Right renal cortex interstitium (tissue), 3 donors: ENCODE data around the gene NOA1. TPM values are rescaled to one million over a fixed set of nuclear protein-coding genes. Genes with fewer than 3 reads are reported as not detected.
"Not testable (repeated sequence)": the region's sequence is repeated elsewhere in the genome, so short reads cannot be mapped to it uniquely, and the experiment has no call there.

Experiments used
- DNase-seq, 3 donors: peaks; one replicate each; pipeline ENCODE4 v3.0.0-alpha.2; 2013; ENCODE audit warnings: low read depth in 3 of 3, low spot score in 2 of 3
- polyA plus RNA-seq, 3 donors: library from polyadenylated mRNA; unstranded; fragments of 120-200 nt; gene quantifications; one replicate each; pipeline ENCODE4 v1.2.1, GENCODE V29; 2013; ENCODE audit not compliant: insufficient read length in 3 of 3

NOA1 gene
- polyA plus RNA-seq, 3 donors: 20.7 to 22.7 (median 21.1) TPM

DNA sequence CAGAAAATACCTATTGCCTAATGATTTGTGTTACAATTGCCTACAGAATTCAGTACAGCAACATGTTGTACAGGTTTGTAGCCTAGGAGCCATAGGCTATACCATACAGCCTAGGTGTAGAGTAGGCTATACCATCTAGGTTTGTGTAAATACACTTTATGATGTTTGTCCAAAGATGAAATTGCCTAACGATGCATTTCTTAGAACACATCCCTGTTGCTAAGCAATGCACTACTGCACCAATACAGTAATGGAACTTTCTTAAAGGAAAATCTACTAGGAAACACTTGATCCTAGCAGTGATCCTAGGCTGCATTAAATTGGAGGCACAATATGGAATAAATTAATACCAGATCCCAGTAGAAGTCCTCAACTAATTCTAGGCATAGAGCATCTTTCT lies 18.3 kb downstream of the NOA1 start:
- DNase-seq: no peak

- DNase-seq: peak in 2 of 3 donors; percentile 67 to 68
These were observed 19.3 kb downstream of the NOA1 start for GRCh38 chr4:56958111-56958517.

DNA sequence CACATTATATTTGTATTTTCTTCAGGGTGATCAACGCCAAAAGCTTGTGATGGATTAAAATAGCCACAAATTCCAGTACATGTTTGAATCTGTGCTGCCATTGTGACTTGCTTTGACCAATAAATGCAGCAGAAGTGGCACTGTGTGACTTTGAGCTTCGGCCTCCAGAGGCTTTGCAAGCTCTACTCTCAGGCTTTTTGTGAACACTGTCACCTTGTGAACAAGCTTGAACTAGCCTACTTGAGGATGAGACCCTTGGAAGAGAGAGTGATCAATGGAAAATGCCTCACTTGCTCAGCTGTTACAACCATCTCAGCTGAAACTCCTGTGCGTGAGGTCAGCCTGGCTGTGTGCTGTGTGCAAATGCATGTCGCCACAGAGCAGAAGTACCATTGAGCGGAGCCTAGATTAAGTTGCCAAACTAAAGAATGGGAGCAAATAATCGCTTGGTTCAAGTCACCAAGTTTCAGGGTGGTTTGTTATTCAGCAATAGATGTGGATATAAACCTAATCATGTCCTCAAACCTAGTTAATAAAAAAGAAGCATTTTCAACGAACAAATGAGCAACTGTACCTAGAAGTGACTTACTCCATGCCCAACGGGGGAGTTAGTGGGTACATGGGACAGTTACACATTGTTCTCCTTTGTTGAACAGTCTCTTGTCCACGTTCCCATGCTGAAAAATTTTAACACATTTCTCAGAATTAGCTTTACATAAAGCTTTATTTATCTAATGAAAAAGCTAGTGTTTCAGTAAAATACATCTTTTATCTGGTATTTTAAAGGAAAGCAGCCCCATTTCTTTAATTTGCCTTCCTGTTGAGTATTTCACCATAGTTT lies 23.5 kb downstream of the NOA1 start:
- DNase-seq: no peak

DNA sequence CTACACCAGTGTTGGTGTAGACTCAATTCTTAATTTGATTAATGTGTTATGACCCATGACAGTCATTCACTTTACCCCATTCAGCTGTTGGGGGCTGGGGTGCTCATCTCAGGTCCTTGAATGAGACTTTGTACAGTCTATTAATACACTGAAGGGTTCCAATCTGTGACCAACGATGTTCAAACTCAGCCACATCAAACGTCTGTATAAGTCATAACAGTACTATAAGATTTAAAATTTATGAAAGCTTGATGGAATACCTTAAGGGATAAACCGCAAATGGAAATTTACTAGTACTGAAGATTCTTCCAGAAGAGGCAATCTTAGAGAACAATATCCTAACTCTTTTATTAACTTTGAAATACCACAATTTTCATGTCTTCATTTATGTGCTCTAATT lies 36.0 kb downstream of the NOA1 start:
- no peak for DNase-seq

DNA sequence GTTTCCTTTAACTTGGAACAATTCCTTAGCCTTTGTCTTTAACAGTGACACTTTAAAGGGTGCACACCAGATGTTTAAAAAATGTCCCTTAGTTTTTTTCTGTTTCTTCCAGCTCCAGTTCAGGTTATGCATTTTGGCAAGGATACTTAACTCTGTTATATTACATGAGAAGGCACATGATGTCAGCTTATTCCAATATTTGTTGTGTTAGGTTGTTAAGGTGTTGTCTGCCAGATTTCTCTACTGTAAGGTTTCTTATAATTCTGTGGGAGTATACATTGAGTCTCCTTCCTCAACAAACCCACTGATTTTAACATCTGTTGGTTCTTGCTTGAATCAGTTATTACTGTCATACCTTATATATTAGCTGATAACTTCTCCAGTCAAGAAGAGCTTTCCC lies 36.4 kb downstream of the NOA1 start:
- no peak for DNase-seq

- DNase-seq: no peak
These were observed 37.0 kb downstream of the NOA1 start for GRCh38 chr4:56940403-56940802.

DNA sequence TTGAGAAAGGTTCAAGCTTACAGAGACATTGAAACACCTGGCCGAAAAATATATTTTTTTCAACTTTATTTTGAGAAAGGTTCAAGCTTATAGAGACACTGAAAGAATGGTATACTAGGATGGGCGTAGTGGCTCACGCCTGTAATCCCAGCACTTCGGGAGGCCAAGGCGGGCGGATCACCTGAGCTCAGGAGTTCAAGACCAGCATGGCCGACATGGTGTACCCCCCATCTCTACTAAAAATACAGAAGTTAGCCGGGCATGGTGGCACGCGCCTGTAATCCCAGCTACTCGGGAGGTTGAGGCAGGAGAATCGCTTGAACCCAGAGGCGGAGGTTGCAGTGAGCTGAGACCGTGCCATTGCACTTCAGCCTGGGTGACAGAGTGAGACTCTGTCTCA lies 37.6 kb downstream of the NOA1 start:
- not testable (repeated sequence) for DNase-seq

- DNase-seq: no peak
These were observed 40.1 kb downstream of the NOA1 start for GRCh38 chr4:56937262-56937661.

DNA sequence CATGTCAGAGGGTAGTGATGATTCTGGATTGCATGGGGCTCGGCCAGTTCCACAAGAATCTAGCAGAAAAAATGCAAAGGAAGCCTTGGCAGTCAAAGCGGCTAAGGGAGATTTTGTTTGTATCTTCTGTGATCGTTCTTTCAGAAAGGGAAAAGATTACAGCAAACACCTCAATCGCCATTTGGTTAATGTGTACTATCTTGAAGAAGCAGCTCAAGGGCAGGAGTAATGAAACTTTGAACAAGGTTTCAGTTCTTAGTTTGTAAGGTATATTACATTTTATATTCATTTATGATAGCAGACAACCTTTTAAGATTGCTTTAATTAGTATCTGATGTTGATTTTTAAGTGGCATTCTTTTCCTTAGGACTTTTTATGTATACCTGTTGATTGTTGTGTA lies 45.5 kb downstream of the NOA1 start:
- DNase-seq: no peak

GRCh38 chr4:56930638-56931037 lies 46.8 kb downstream of the NOA1 start:
- no peak for DNase-seq

- DNase-seq: no peak
These were observed 50.2 kb downstream of the NOA1 start for GRCh38 chr4:56927196-56927595.

DNA sequence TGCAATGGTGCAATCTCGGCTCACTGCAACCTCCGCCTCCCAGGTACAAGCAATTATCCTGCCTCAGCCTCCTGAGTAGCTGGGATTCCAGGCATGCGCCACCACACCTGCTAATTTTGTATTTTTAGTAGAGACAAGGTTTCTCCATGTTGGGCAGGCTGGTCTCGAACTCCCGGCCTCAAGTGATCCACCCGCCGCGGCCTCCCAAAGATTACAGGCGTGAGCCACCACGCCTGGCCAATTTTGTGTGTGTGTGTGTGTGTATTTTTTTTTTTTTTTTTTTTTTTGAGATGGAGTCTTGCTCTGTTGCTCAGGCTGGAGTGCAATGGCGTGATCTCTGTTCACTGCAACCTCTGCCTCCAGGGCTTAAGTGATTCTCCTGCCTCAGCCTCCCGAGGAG lies 62.4 kb downstream of the NOA1 start:
- not testable (repeated sequence) for DNase-seq

- DNase-seq: no peak
These were observed 63.1 kb downstream of the NOA1 start for GRCh38 chr4:56914336-56914735.

Other genes starting within 250 kb of the NOA1 start
- gene SPINK2, start 155.9 kb downstream of the NOA1 start, polyA plus RNA-seq: under 1 TPM in 1 of 3 donors, not detected in 2; 0.49 TPM
- gene REST, start 69.7 kb downstream of the NOA1 start, polyA plus RNA-seq: 10 to 100 TPM; 54.1 to 58.3 (median 55.1) TPM
- gene POLR2B, start 1.3 kb upstream of the NOA1 start, polyA plus RNA-seq: 100 to 1,000 TPM; 119 to 126 (median 119) TPM
- gene IGFBP7, start 132.8 kb upstream of the NOA1 start, polyA plus RNA-seq: 100 to 1,000 TPM; 575 to 591 (median 582) TPM